PC-3 (cell line): ENCODE results near the gene FOXI3. TPM values are rescaled to one million over a fixed set of nuclear protein-coding genes. Genes with fewer than 3 reads are reported as not detected.

Experiments
- ATAC-seq: fragments of 200-7000 bp; cut with Tn5 transposase; 2 replicates; pipeline ENCODE4 v1.9.1; 2020; ENCODE audit warnings: mild to moderate bottlenecking, moderate library complexity
- BruUV-seq: library from RNA; stranded (reverse); fragments of 400-500 nt; replicated peaks from 2 replicates; lab custom pipeline; 2021; lab: Mats Ljungman, UMichigan
- CTCF ChIA-PET: fragments of 300-600 bp; sonication (Branson Sonifier 250); formaldehyde crosslinking; loops from one replicate; lab custom pipeline; 2022; ENCODE audit warnings: antibody characterized with exemption; lab: Charles Lee
- POLR2A ChIA-PET: fragments of 300-600 bp; sonication (Branson Sonifier 250); formaldehyde crosslinking; loops from one replicate; lab custom pipeline; 2022; ENCODE audit warnings: antibody characterized with exemption; ENCODE audit not compliant: unreplicated experiment; lab: Charles Lee
- DNase-seq: peaks from one replicate; pipeline ENCODE4 v3.0.0-alpha.2; 2015
- H2AFZ ChIP-seq: fragments of 300-600 bp; sonication (generic); 2 replicates; pipeline ENCODE4 v1.6.0; 2016; ENCODE audit warnings: antibody characterized with exemption, low read length
- H3F3A ChIP-seq: fragments of 300-600 bp; sonication (generic); one replicate; pipeline ENCODE4 v1.6.0; 2017; ENCODE audit warnings: antibody characterized with exemption, low read length, control low read depth, mild to moderate bottlenecking; ENCODE audit not compliant: unreplicated experiment
- H3K27ac ChIP-seq: fragments of 300-600 bp; sonication (generic); 2 replicates; pipeline ENCODE4 v1.5.1; 2016; ENCODE audit warnings: mild to moderate bottlenecking, low read length
- H3K27me3 ChIP-seq: fragments of 300-600 bp; sonication (generic); 2 replicates; pipeline ENCODE4 v1.6.1; 2016; ENCODE audit warnings: low read length, mixed read lengths
- H3K36me3 ChIP-seq: fragments of 300-600 bp; sonication (generic); 2 replicates; pipeline ENCODE4 v1.6.1; 2016; ENCODE audit warnings: low read depth, mixed run types, low read length, mixed read lengths
- H3K4me1 ChIP-seq: fragments of 300-600 bp; sonication (generic); 2 replicates; pipeline ENCODE4 v1.5.1; 2016; ENCODE audit warnings: low read length; ENCODE audit not compliant: insufficient read depth
- H3K4me2 ChIP-seq: fragments of 300-600 bp; sonication (generic); 2 replicates; pipeline ENCODE4 v1.6.0; 2016; ENCODE audit warnings: low read length
- H3K4me3 ChIP-seq: fragments of 300-600 bp; sonication (generic); 2 replicates; pipeline ENCODE4 v1.5.1; 2016; ENCODE audit warnings: mild to moderate bottlenecking, low read length, mixed read lengths
- H3K79me2 ChIP-seq: fragments of 300-600 bp; sonication (generic); 2 replicates; pipeline ENCODE4 v1.6.1; 2017; ENCODE audit warnings: low read length, mixed read lengths
- H3K9ac ChIP-seq: fragments of 300-600 bp; sonication (generic); 2 replicates; pipeline ENCODE4 v1.6.0; 2016; ENCODE audit warnings: mild to moderate bottlenecking, low read length
- H3K9me2 ChIP-seq: fragments of 300-600 bp; sonication (generic); replicated peaks from 2 replicates; pipeline ENCODE4 v1.6.1; 2016; ENCODE audit warnings: mixed run types, low read length, mixed read lengths
- H3K9me3 ChIP-seq: fragments of 300-600 bp; sonication (generic); 2 replicates; pipeline ENCODE4 v1.6.1; 2016; ENCODE audit warnings: low read length, mixed read lengths
- H4K20me1 ChIP-seq: fragments of 300-600 bp; sonication (generic); 2 replicates; pipeline ENCODE4 v1.6.1; 2016; ENCODE audit warnings: low read length, mixed read lengths
- CTCF ChIP-seq: fragments of 300-600 bp; sonication (generic); conservative IDR thresholded peaks from 2 replicates; pipeline ENCODE4 v1.5.1; 2017; ENCODE audit warnings: antibody characterized with exemption, low read depth, mild to moderate bottlenecking, low read length
- EZH2 ChIP-seq: fragments of 300-600 bp; sonication (generic); IDR thresholded peaks from one replicate; pipeline ENCODE4 v1.6.1; 2017; ENCODE audit warnings: antibody characterized with exemption, mild to moderate bottlenecking, low read length; ENCODE audit not compliant: unreplicated experiment
- EZH2phosphoT487 ChIP-seq: fragments of 300-600 bp; sonication (generic); IDR thresholded peaks from 2 replicates; pipeline ENCODE4 v1.6.1; 2018; ENCODE audit warnings: mild to moderate bottlenecking, antibody characterized with exemption, low read length, borderline replicate concordance
- intact Hi-C: fragments of 100-400 bp; cut with micrococcal nuclease; formaldehyde crosslinking; loops from 2 replicates; pipeline ENCODE4 v1.9.0; 2023
- total RNA-seq: library from RNA; depleted of rRNA; stranded (reverse); fragments of >200 nt; gene quantifications from 2 replicates; pipeline ENCODE4 v1.2.3, GENCODE V29; 2014

The FOXI3 gene
- total RNA-seq, 1 experiment from 2014 or later = not detected

GRCh38 chr2:88464153-88464552, 11.7 kb upstream of the FOXI3 start:
- Histone ChIP-seq H3K4me2 (no peak overlapping the region), H3F3A (no peaks in the 10 kb centered on the region), H3K9me2 (no peaks in the 10 kb centered on the region), H3K27me3 (peaks cover 19% of the 10 kb centered on the region), H3K9ac (no peak overlapping the region), H3K4me1 (no peaks in the 10 kb centered on the region), H3K4me3 (no peak overlapping the region), H3K36me3 (no peaks in the 10 kb centered on the region), H2AFZ (no peak overlapping the region), H3K79me2 (no peaks in the 10 kb centered on the region), H3K27ac (no peak overlapping the region), H3K9me3 (no peaks in the 10 kb centered on the region), H4K20me1 (no peaks in the 10 kb centered on the region)
- TF ChIP-seq EZH2 (no peak), EZH2phosphoT487 (no peak), CTCF (no peak)
- CTCF ChIA-PET = no interaction called here
- no TSS peak for BruUV-seq
- DNase-seq (no peak), ATAC-seq (no peak)
- POLR2A ChIA-PET = no interaction called here
- intact Hi-C loops = no loop called here

GRCh38 chr2:88458633-88459032, 6.1 kb upstream of the FOXI3 start:
- no peak for TF ChIP-seq EZH2phosphoT487
- TF ChIP-seq EZH2 = no peak
- TF ChIP-seq CTCF = no peak
- ATAC-seq (no peak), DNase-seq (no peak)
- no TSS peak for BruUV-seq
- intact Hi-C loops = no loop called here
- H3K9me2 ChIP-seq = no peaks in the 10 kb centered on the region
- no peaks in the 10 kb centered on the region for H3K9me3 ChIP-seq
- POLR2A ChIA-PET = no interaction called here
- H3K27me3 ChIP-seq = peaks cover 29% of the 10 kb centered on the region
- H3K27ac ChIP-seq = no peak overlapping the region
- no peak overlapping the region for H2AFZ ChIP-seq
- no peak overlapping the region for H3K4me3 ChIP-seq
- no peaks in the 10 kb centered on the region for H3K36me3 ChIP-seq
- no peaks in the 10 kb centered on the region for H3K79me2 ChIP-seq
- CTCF ChIA-PET = no interaction called here
- H3F3A ChIP-seq = no peaks in the 10 kb centered on the region
- H3K9ac ChIP-seq = no peak overlapping the region
- no peak overlapping the region for H3K4me2 ChIP-seq
- no peaks in the 10 kb centered on the region for H4K20me1 ChIP-seq
- H3K4me1 ChIP-seq = no peaks in the 10 kb centered on the region

- no peaks in the 10 kb centered on the region for H3F3A ChIP-seq
- H4K20me1 ChIP-seq = no peaks in the 10 kb centered on the region
- no peaks in the 10 kb centered on the region for H3K9me3 ChIP-seq
- ChIA-PET CTCF (no interaction called here), POLR2A (no interaction called here)
- no peak for DNase-seq
- no TSS peak for BruUV-seq
- ATAC-seq = no peak
- H3K9me2 ChIP-seq = no peaks in the 10 kb centered on the region
- H3K4me3 ChIP-seq = no peak overlapping the region
- no peak overlapping the region for H3K4me2 ChIP-seq
- no peak overlapping the region for H3K9ac ChIP-seq
- no peak for TF ChIP-seq CTCF
- TF ChIP-seq EZH2 = no peak
- no peak for TF ChIP-seq EZH2phosphoT487
- H3K79me2 ChIP-seq = no peaks in the 10 kb centered on the region
- H3K27me3 ChIP-seq = peaks cover 55% of the 10 kb centered on the region
- no peak overlapping the region for H2AFZ ChIP-seq
- no peaks in the 10 kb centered on the region for H3K36me3 ChIP-seq
- H3K27ac ChIP-seq = no peak overlapping the region
- no peaks in the 10 kb centered on the region for H3K4me1 ChIP-seq
- intact Hi-C loops = loop anchor here (5.0 kb wide), 1 partner anchor 261 kb away; no protein-coding TSS in a partner anchor
Observed at GRCh38 chr2:88452980-88453582, 588 bp upstream of the FOXI3 start.
